HepG2 (cell line): Measurements from ENCODE around the gene FBRSL1. TPM values are rescaled to one million over a fixed set of nuclear protein-coding genes. Genes with fewer than 3 reads are reported as not detected.

Experiments
- ATAC-seq: fragments of 200-7000 bp; cut with Tn5 transposase; 3 replicates; pipeline ENCODE4 v1.9.1; 2020; ENCODE audit warnings: mild to moderate bottlenecking, moderate library complexity
- BruUV-seq: library from RNA; stranded (reverse); fragments of 400-500 nt; replicated peaks from 2 replicates; lab custom pipeline; 2021; lab: Mats Ljungman, UMichigan
- CTCF ChIA-PET: fragments of 300-600 bp; formaldehyde crosslinking; extraction: SDS; loops from one replicate; lab custom pipeline; 2021; ENCODE audit warnings: low total read pairs, inconsistent platforms, low intra/inter-chr PET ratio; lab: Yijun Ruan, JAX
- POLR2A ChIA-PET: fragments of 350-600 bp; sonication (Branson Sonifier 250); formaldehyde crosslinking; loops from one replicate; lab custom pipeline; 2020; ENCODE audit warnings: antibody characterized with exemption, inconsistent platforms; lab: Yijun Ruan, JAX
- DNase-seq: peaks from one replicate; pipeline ENCODE4 v3.0.0-alpha.2; 2015; ENCODE audit warnings: low spot score
- FAIRE-seq: peaks from 3 replicates; lab custom pipeline; 2011; peaks lifted over from hg19 to GRCh38; lab: Jason Lieb, UNC
- H2AFZ ChIP-seq: one replicate; pipeline ENCODE4 v1.6.1; 2011; ENCODE audit warnings: low read length, inconsistent platforms
- H3K27ac ChIP-seq: fragments of 300-600 bp; 3 replicates; pipeline ENCODE4 v1.8.0; 2011; ENCODE audit warnings: mixed run types, mild to moderate bottlenecking, mixed read lengths, low read length, inconsistent platforms; ENCODE audit not compliant: insufficient read depth; ENCODE audit errors: extremely low read length
- H3K27me3 ChIP-seq, 2 experiments: fragments of 200-600 bp in 1 of 2; 2 replicates in 1 of 2; 3 replicates in 1 of 2; pipeline versions ENCODE4 v1.6.0 to v1.8.0; 2011; ENCODE audit warnings: low read length in 2 of 2, mild to moderate bottlenecking in 2 of 2, moderate library complexity in 2 of 2, inconsistent platforms in 1 of 2; ENCODE audit not compliant: insufficient read depth in 2 of 2, control insufficient read depth in 1 of 2
- H3K36me3 ChIP-seq, 2 experiments: fragments of 200-600 bp in 1 of 2; replicated peaks in 1 of 2; 2 replicates in 1 of 2; 3 replicates in 1 of 2; pipeline versions ENCODE4 v1.5.1 to v1.8.0; 2011; ENCODE audit warnings: low read length in 2 of 2, inconsistent platforms in 1 of 2; ENCODE audit not compliant: insufficient read depth in 2 of 2, control insufficient read depth in 1 of 2
- H3K4me1 ChIP-seq: 2 replicates; pipeline ENCODE4 v1.5.1; 2012; ENCODE audit warnings: low read length, inconsistent platforms; ENCODE audit not compliant: insufficient read depth
- H3K4me2 ChIP-seq: 2 replicates; pipeline ENCODE4 v1.6.0; 2011; ENCODE audit warnings: low read depth, low read length, inconsistent platforms
- H3K4me3 ChIP-seq, 3 experiments: fragments of 200-600 bp in 1 of 3; sonication (generic), shearing (Covaris generic) in 1 of 3; replicated peaks in 1 of 3; 2 replicates each; pipeline ENCODE4 v1.5.1; 2011 to 2016; ENCODE audit warnings: low read length in 3 of 3, inconsistent platforms in 2 of 3, low read depth in 2 of 3, mild to moderate bottlenecking in 2 of 3, control low read depth in 1 of 3, mixed read lengths in 1 of 3; ENCODE audit not compliant: insufficient read depth in 1 of 3
- H3K79me2 ChIP-seq: one replicate; pipeline ENCODE4 v1.6.1; 2011; ENCODE audit warnings: low read length, inconsistent platforms; ENCODE audit not compliant: insufficient read depth
- H3K9ac ChIP-seq: 2 replicates; pipeline ENCODE4 v1.6.0; 2011; ENCODE audit warnings: mild to moderate bottlenecking, low read depth, low read length, inconsistent platforms; ENCODE audit not compliant: insufficient read depth
- H3K9me3 ChIP-seq: 2 replicates; pipeline ENCODE4 v1.5.1; 2012; ENCODE audit warnings: mild to moderate bottlenecking, low read length
- H4K20me1 ChIP-seq: 2 replicates; pipeline ENCODE4 v1.6.0; 2011; ENCODE audit warnings: inconsistent platforms, mild to moderate bottlenecking, low read length, moderate library complexity; ENCODE audit not compliant: insufficient read depth
- MTA1 ChIP-seq: sonication (generic); formaldehyde crosslinking; IDR thresholded peaks from 2 replicates; pipeline ENCODE4 v1.4.0; 2020; ENCODE audit warnings: missing genetic modification reagents, mild to moderate bottlenecking, borderline replicate concordance
- RBFOX2 ChIP-seq: fragments of 200-400 bp; formaldehyde crosslinking; IDR thresholded peaks from 2 replicates; pipeline ENCODE4 v1.6.1; 2017; ENCODE audit warnings: low read depth, mild to moderate bottlenecking, low read length
- SOX6 ChIP-seq, 2 experiments: fragments of 450-650 bp in 1 of 2; sonication (generic) in 1 of 2; formaldehyde crosslinking in 1 of 2; IDR thresholded peaks; 2 replicates each; pipeline versions ENCODE4 v1.4.0 to v1.6.1; 2017 to 2020; ENCODE audit warnings: antibody characterized with exemption in 1 of 2, mild to moderate bottlenecking in 1 of 2, missing genetic modification reagents in 1 of 2
- ZBTB38 ChIP-seq: sonication (generic); formaldehyde crosslinking; IDR thresholded peaks from 2 replicates; pipeline ENCODE4 v1.5.1; 2020; ENCODE audit warnings: mild to moderate bottlenecking, missing genetic modification reagents
- ZFP1 ChIP-seq: IDR thresholded peaks from 2 replicates; pipeline ENCODE4 v1.6.1; 2016
- ZFX ChIP-seq: sonication (generic); formaldehyde crosslinking; IDR thresholded peaks from 2 replicates; pipeline ENCODE4 v1.4.0; 2020; ENCODE audit warnings: mild to moderate bottlenecking, low read depth, missing genetic modification reagents, moderate library complexity
- ZNF496 ChIP-seq: sonication (generic); formaldehyde crosslinking; IDR thresholded peaks from 2 replicates; pipeline ENCODE4 v1.8.1; 2023; ENCODE audit warnings: mild to moderate bottlenecking, moderate library complexity, missing genetic modification reagents; ENCODE audit not compliant: insufficient replicate concordance
- ZNF678 ChIP-seq: sonication (generic); formaldehyde crosslinking; IDR thresholded peaks from 2 replicates; pipeline ENCODE4 v1.4.0; 2020; ENCODE audit warnings: mild to moderate bottlenecking, missing genetic modification reagents
- WGBS: methylation state at CpG from one replicate; pipeline ENCODE4 v1.1.6; 2017; ENCODE audit warnings: low lambda C conversion rate; 5-methylcytosine and 5-hydroxymethylcytosine counted together
- in situ Hi-C: cut with HindIII; loops from 2 replicates; pipeline ENCODE4 v1.10.0; 2017; ENCODE audit warnings: low pct_unique_long_range_greater_than_20kb; ENCODE audit not compliant: extremely low pct_ligation_motif_present
- intact Hi-C: fragments of 100-400 bp; cut with micrococcal nuclease; formaldehyde crosslinking; loops from one replicate; pipeline ENCODE4 v1.10.0; 2022; ENCODE audit not compliant: unreplicated experiment
- polyA plus RNA-seq, 8 experiments: library from polyadenylated mRNA; depleted of rRNA in 3 of 8; stranded (reverse) in 7 of 8; unstranded in 1 of 8; fragments of >200 nt; fragmentation: Illumina TruSeq in 4 of 8; extraction: Trizol in 4 of 8; gene quantifications; 2 replicates each; pipeline versions ENCODE4 v1.2.1 to v1.2.3, GENCODE V29; 2011 to 2016; ENCODE audit warnings: low read depth in 4 of 8, missing spikeins in 1 of 8, mixed read lengths in 1 of 8; ENCODE audit not compliant: insufficient read depth in 1 of 8
- total RNA-seq, 5 experiments: library from RNA; depleted of rRNA; stranded (reverse); fragments of >200 nt; fragmentation: Illumina TruSeq; extraction: Trizol; gene quantifications; 2 replicates each; pipeline ENCODE4 v1.2.3, GENCODE V29; 2016; ENCODE audit warnings: low read depth in 1 of 5
- TF ChIP-seq, protein P1 (sequence below), 2 experiments: sonication (generic) in 1 of 2; formaldehyde crosslinking in 1 of 2; IDR thresholded peaks; 2 replicates each; pipeline versions ENCODE4 v1.4.0 to v1.6.1; 2016 to 2020; ENCODE audit warnings: borderline replicate concordance in 1 of 2, low read depth in 1 of 2, mild to moderate bottlenecking in 1 of 2, missing genetic modification reagents in 1 of 2
- TF ChIP-seq, protein P2 (sequence below): sonication (generic); formaldehyde crosslinking; IDR thresholded peaks from 2 replicates; pipeline ENCODE4 v1.4.0; 2020; ENCODE audit warnings: missing genetic modification reagents
- TF ChIP-seq, protein P3 (sequence below): sonication (generic); formaldehyde crosslinking; IDR thresholded peaks from 2 replicates; pipeline ENCODE4 v1.5.0; 2020; ENCODE audit warnings: mild to moderate bottlenecking, missing genetic modification reagents, borderline replicate concordance

Gene FBRSL1
- total and polyA plus RNA-seq, 2 of the 13 experiments (the other 11 are each of a cell fraction or from before 2014, with no cell fraction given): 3.6 to 7.9 TPM

DNA sequence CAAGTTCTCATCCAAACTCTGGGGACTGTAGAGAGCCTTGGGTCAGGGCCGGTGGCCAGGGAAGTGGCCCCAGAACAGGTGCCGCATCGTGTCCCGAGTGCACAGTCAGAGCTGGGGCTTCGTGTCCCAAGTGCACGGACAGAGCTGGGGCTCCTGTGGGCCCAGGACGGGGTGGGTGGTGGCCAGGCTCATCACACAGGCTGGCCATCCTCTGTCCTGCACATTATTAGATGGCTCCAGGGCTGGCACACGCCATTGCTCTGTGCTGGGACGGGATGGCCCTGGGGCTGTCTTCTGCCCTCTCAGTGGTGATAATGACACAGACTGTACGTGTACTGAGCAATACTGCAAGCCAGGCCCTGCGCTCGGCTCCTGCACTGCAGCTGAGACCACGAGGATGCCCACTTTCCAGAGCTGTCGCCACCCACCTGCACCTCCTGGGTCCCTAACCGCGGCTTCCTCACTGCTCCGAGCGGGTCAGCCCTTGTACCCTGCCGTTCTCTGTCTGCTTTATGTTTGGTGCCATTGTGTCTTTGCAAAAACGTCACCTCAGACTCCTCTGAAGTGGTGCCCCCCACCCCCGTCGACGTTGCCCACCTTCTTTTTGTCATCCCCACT lies 1.9 kb downstream of the FBRSL1 start:
- no peak for FAIRE-seq
- peaks cover 7 to 24% of the 10 kb centered on the region in 2 experiments for H3K27me3 ChIP-seq
- 66% methylated on average over 13 of the region's 23 CpGs for WGBS
- H2AFZ ChIP-seq: no peak overlapping the region
- in situ Hi-C loops: no loop called here
- intact Hi-C loops: loop anchor here (2.0 kb wide), 1 partner anchor 25 kb away; no protein-coding TSS in a partner anchor
- H3K27ac ChIP-seq: no peak overlapping the region
- DNase-seq: no peak
- no peaks in the 10 kb centered on the region for H3K9me3 ChIP-seq
- BruUV-seq: no TSS peak
- peaks cover 61% of the 10 kb centered on the region for H3K79me2 ChIP-seq
- peak overlapping the region; percentile 80 for H3K9ac ChIP-seq
- H3K4me3 ChIP-seq: peak overlapping the region; percentile 59 to 88 (median 83)
- ChIA-PET CTCF (no interaction called here), POLR2A (no interaction called here)
- peaks cover 0 to 3% of the 10 kb centered on the region in 2 experiments; a peak in 4 of 5 replicates for H3K36me3 ChIP-seq
- no peak for ATAC-seq
- peak overlapping the region; percentile 99 for H3K4me2 ChIP-seq
- peaks cover 62% of the 10 kb centered on the region for H3K4me1 ChIP-seq
- H4K20me1 ChIP-seq: peaks cover 62% of the 10 kb centered on the region
- TF ChIP-seq SOX6 (IDR thresholded peaks at IDR 0.05): no peak
- 0 out of 2 replicates have a peak, but pooled peaks have one; percentile 4 for TF ChIP-seq SOX6 (CRISPR knock-in tag; IDR thresholded peaks at IDR 0.05)
- TF ChIP-seq, protein P1, sequence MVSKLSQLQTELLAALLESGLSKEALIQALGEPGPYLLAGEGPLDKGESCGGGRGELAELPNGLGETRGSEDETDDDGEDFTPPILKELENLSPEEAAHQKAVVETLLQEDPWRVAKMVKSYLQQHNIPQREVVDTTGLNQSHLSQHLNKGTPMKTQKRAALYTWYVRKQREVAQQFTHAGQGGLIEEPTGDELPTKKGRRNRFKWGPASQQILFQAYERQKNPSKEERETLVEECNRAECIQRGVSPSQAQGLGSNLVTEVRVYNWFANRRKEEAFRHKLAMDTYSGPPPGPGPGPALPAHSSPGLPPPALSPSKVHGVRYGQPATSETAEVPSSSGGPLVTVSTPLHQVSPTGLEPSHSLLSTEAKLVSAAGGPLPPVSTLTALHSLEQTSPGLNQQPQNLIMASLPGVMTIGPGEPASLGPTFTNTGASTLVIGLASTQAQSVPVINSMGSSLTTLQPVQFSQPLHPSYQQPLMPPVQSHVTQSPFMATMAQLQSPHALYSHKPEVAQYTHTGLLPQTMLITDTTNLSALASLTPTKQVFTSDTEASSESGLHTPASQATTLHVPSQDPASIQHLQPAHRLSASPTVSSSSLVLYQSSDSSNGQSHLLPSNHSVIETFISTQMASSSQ (IDR thresholded peaks at IDR 0.05; ENCODE audit: low read depth): no peak
- TF ChIP-seq, protein P1 (CRISPR knock-in tag; IDR thresholded peaks at IDR 0.05; ENCODE audit: borderline replicate concordance): 0 out of 2 replicates have a peak, but pooled peaks have one; percentile 16
- TF ChIP-seq, protein P2, sequence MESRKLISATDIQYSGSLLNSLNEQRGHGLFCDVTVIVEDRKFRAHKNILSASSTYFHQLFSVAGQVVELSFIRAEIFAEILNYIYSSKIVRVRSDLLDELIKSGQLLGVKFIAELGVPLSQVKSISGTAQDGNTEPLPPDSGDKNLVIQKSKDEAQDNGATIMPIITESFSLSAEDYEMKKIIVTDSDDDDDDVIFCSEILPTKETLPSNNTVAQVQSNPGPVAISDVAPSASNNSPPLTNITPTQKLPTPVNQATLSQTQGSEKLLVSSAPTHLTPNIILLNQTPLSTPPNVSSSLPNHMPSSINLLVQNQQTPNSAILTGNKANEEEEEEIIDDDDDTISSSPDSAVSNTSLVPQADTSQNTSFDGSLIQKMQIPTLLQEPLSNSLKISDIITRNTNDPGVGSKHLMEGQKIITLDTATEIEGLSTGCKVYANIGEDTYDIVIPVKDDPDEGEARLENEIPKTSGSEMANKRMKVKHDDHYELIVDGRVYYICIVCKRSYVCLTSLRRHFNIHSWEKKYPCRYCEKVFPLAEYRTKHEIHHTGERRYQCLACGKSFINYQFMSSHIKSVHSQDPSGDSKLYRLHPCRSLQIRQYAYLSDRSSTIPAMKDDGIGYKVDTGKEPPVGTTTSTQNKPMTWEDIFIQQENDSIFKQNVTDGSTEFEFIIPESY: peak; percentile 53; the same call in 1 of the 2 replicates
- 0 out of 2 replicates have a peak, but pooled peaks have one; percentile 2 for TF ChIP-seq MTA1 (CRISPR knock-in tag)
- TF ChIP-seq, protein P3, sequence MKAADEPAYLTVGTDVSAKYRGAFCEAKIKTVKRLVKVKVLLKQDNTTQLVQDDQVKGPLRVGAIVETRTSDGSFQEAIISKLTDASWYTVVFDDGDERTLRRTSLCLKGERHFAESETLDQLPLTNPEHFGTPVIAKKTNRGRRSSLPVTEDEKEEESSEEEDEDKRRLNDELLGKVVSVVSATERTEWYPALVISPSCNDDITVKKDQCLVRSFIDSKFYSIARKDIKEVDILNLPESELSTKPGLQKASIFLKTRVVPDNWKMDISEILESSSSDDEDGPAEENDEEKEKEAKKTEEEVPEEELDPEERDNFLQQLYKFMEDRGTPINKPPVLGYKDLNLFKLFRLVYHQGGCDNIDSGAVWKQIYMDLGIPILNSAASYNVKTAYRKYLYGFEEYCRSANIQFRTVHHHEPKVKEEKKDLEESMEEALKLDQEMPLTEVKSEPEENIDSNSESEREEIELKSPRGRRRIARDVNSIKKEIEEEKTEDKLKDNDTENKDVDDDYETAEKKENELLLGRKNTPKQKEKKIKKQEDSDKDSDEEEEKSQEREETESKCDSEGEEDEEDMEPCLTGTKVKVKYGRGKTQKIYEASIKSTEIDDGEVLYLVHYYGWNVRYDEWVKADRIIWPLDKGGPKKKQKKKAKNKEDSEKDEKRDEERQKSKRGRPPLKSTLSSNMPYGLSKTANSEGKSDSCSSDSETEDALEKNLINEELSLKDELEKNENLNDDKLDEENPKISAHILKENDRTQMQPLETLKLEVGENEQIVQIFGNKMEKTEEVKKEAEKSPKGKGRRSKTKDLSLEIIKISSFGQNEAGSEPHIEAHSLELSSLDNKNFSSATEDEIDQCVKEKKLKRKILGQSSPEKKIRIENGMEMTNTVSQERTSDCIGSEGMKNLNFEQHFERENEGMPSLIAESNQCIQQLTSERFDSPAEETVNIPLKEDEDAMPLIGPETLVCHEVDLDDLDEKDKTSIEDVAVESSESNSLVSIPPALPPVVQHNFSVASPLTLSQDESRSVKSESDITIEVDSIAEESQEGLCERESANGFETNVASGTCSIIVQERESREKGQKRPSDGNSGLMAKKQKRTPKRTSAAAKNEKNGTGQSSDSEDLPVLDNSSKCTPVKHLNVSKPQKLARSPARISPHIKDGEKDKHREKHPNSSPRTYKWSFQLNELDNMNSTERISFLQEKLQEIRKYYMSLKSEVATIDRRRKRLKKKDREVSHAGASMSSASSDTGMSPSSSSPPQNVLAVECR (CRISPR knock-in tag): 0 out of 2 replicates have a peak, but pooled peaks have one; percentile 10
- no peak for TF ChIP-seq ZNF678 (CRISPR knock-in tag)
- 0 out of 2 replicates have a peak, but pooled peaks have one; percentile 1 for TF ChIP-seq ZFX
- TF ChIP-seq RBFOX2: peak; percentile 36; the same call in 1 of the 2 replicates
- TF ChIP-seq ZBTB38 (CRISPR knock-in tag): peak; percentile 39; the same call in 1 of the 2 replicates
- TF ChIP-seq ZFP1 (CRISPR knock-in tag): no peak
- no peak for TF ChIP-seq ZNF496 (CRISPR knock-in tag)
